IMR-90 (cell line): Measurements from ENCODE around the gene GNAZ. TPM values are rescaled to one million over a fixed set of nuclear protein-coding genes. Genes with fewer than 3 reads are reported as not detected.

Experiments
- ATAC-seq: fragments of 200-7000 bp; cut with Tn5 transposase; 2 replicates; pipeline ENCODE4 v1.9.1; 2020; ENCODE audit warnings: low read depth, mild to moderate bottlenecking, moderate library complexity
- BruUV-seq: library from RNA; stranded (reverse); fragments of 400-500 nt; replicated peaks from 2 replicates; lab custom pipeline; 2021; lab: Mats Ljungman, UMichigan
- CTCF ChIA-PET: fragments of 300-600 bp; formaldehyde crosslinking; extraction: SDS; loops from one replicate; lab custom pipeline; 2021; ENCODE audit warnings: antibody characterized with exemption; lab: Yijun Ruan, JAX
- POLR2A ChIA-PET: fragments of 300-600 bp; sonication (Branson Sonifier 250); formaldehyde crosslinking; loops from one replicate; lab custom pipeline; 2022; ENCODE audit warnings: antibody characterized with exemption; ENCODE audit not compliant: unreplicated experiment; lab: Charles Lee
- DNase-seq: peaks from one replicate; pipeline ENCODE4 v3.0.0; 2013
- H2AFZ ChIP-seq: replicated peaks from 2 replicates; pipeline ENCODE3; 2013; ENCODE audit warnings: low read length, mild to moderate bottlenecking; ENCODE audit not compliant: poor library complexity
- H2AK5ac ChIP-seq: 2 replicates; pipeline ENCODE4 v1.6.1; 2013; ENCODE audit warnings: low read depth, low read length, inconsistent platforms
- H2AK9ac ChIP-seq: replicated peaks from 2 replicates; pipeline ENCODE3; 2013; ENCODE audit warnings: mild to moderate bottlenecking, low read depth, low read length, moderate library complexity; ENCODE audit not compliant: poor library complexity
- H2BK120ac ChIP-seq: 2 replicates; pipeline ENCODE4 v1.6.1; 2013; ENCODE audit warnings: low read depth, low read length, inconsistent platforms
- H2BK15ac ChIP-seq: 3 replicates; pipeline ENCODE4 v1.6.1; 2013; ENCODE audit warnings: low read depth, low read length, inconsistent platforms
- H2BK20ac ChIP-seq: 2 replicates; pipeline ENCODE4 v1.6.1; 2013; ENCODE audit warnings: low read depth, mild to moderate bottlenecking, inconsistent platforms, low read length, moderate library complexity
- H2BK5ac ChIP-seq: 2 replicates; pipeline ENCODE4 v1.6.1; 2013; ENCODE audit warnings: mild to moderate bottlenecking, low read depth, low read length, inconsistent platforms; ENCODE audit not compliant: poor library complexity, severe bottlenecking
- H3K14ac ChIP-seq: replicated peaks from 2 replicates; pipeline ENCODE4 v1.6.1; 2013; ENCODE audit warnings: low read depth, low read length, inconsistent platforms
- H3K18ac ChIP-seq: 2 replicates; pipeline ENCODE4 v1.6.1; 2013; ENCODE audit warnings: low read depth, low read length, control low read depth
- H3K23ac ChIP-seq: 2 replicates; pipeline ENCODE4 v1.6.1; 2013; ENCODE audit warnings: low read depth, low read length, inconsistent platforms
- H3K27ac ChIP-seq: 2 replicates; pipeline ENCODE4 v1.5.1; 2013; ENCODE audit warnings: mild to moderate bottlenecking, control low read depth, low read length; ENCODE audit not compliant: insufficient read depth
- H3K27me3 ChIP-seq: 2 replicates; pipeline ENCODE4 v1.6.1; 2013; ENCODE audit warnings: low read length; ENCODE audit not compliant: control insufficient read depth, insufficient read depth
- H3K36me3 ChIP-seq: 2 replicates; pipeline ENCODE4 v1.6.1; 2013; ENCODE audit warnings: low read length, mixed read lengths; ENCODE audit not compliant: control insufficient read depth, insufficient read depth
- H3K4ac ChIP-seq: 2 replicates; pipeline ENCODE4 v1.6.1; 2013; ENCODE audit warnings: low read depth, low read length, inconsistent platforms
- H3K4me1 ChIP-seq: 2 replicates; pipeline ENCODE4 v1.6.1; 2013; ENCODE audit warnings: low read length, mixed read lengths; ENCODE audit not compliant: control insufficient read depth, insufficient read depth
- H3K4me2 ChIP-seq: 2 replicates; pipeline ENCODE4 v1.6.1; 2013; ENCODE audit warnings: low read depth, mild to moderate bottlenecking, control low read depth, low read length, moderate library complexity
- H3K4me3 ChIP-seq: 2 replicates; pipeline ENCODE4 v1.5.1; 2013; ENCODE audit warnings: low read depth, mild to moderate bottlenecking, control low read depth, low read length, moderate library complexity; ENCODE audit not compliant: insufficient read depth
- H3K56ac ChIP-seq: 2 replicates; pipeline ENCODE4 v1.6.1; 2013; ENCODE audit warnings: low read length, inconsistent platforms; ENCODE audit not compliant: insufficient read depth; ENCODE audit errors: extremely low read depth
- H3K79me1 ChIP-seq, 2 experiments: 2 replicates each; pipeline ENCODE4 v1.6.1; 2013; ENCODE audit warnings: low read length in 2 of 2, inconsistent platforms in 1 of 2, low read depth in 1 of 2
- H3K9ac ChIP-seq: 2 replicates; pipeline ENCODE4 v1.6.1; 2013; ENCODE audit warnings: low read depth, low read length, control low read depth
- H3K9me1 ChIP-seq: 2 replicates; pipeline ENCODE4 v1.6.1; 2013; ENCODE audit warnings: low read length, inconsistent platforms; ENCODE audit not compliant: insufficient read depth
- H3K9me3 ChIP-seq: 2 replicates; pipeline ENCODE4 v1.6.1; 2013; ENCODE audit warnings: low read length; ENCODE audit not compliant: control insufficient read depth, insufficient read depth
- H4K20me1 ChIP-seq: 2 replicates; pipeline ENCODE4 v1.6.1; 2013; ENCODE audit warnings: low read length, inconsistent platforms; ENCODE audit not compliant: insufficient read depth
- H4K5ac ChIP-seq: 2 replicates; pipeline ENCODE4 v1.6.1; 2013; ENCODE audit warnings: mild to moderate bottlenecking, low read depth, low read length, control low read depth
- H4K8ac ChIP-seq, 2 experiments: 2 replicates each; pipeline ENCODE4 v1.6.1; 2013; ENCODE audit warnings: low read depth in 2 of 2, low read length in 2 of 2, control low read depth in 1 of 2, inconsistent platforms in 1 of 2
- H4K91ac ChIP-seq: 2 replicates; pipeline ENCODE4 v1.6.1; 2013; ENCODE audit warnings: low read depth, low read length, inconsistent platforms; ENCODE audit not compliant: insufficient read depth
- BHLHE40 ChIP-seq: fragments of 150-350 bp; IDR thresholded peaks from 2 replicates; pipeline ENCODE4 v1.6.1; 2016; ENCODE audit warnings: mild to moderate bottlenecking, low read depth, low read length
- CEBPB ChIP-seq: IDR thresholded peaks from 2 replicates; pipeline ENCODE4 v1.6.1; 2012; ENCODE audit warnings: low read depth, low read length, improper control_type of control experiment
- FOS ChIP-seq: fragments of 150-350 bp; IDR thresholded peaks from 2 replicates; pipeline ENCODE4 v1.6.1; 2016; ENCODE audit warnings: low read depth, low read length
- MAFK ChIP-seq: IDR thresholded peaks from 2 replicates; pipeline ENCODE4 v1.6.1; 2012; ENCODE audit warnings: low read depth, low read length, improper control_type of control experiment
- MAZ ChIP-seq: IDR thresholded peaks from 2 replicates; pipeline ENCODE4 v1.6.1; 2012; ENCODE audit warnings: low read depth, mild to moderate bottlenecking, low read length, improper control_type of control experiment, moderate library complexity, borderline replicate concordance
- MXI1 ChIP-seq: IDR thresholded peaks from 2 replicates; pipeline ENCODE4 v1.6.1; 2012; ENCODE audit warnings: low read depth, mild to moderate bottlenecking, low read length, moderate library complexity, borderline replicate concordance
- NFE2L2 ChIP-seq: fragments of 150-350 bp; IDR thresholded peaks from 2 replicates; pipeline ENCODE4 v1.6.1; 2016; ENCODE audit warnings: low read depth, mild to moderate bottlenecking, low read length
- RAD21 ChIP-seq: IDR thresholded peaks from 2 replicates; pipeline ENCODE4 v1.6.1; 2012; ENCODE audit warnings: low read length, improper control_type of control experiment
- RFX5 ChIP-seq: IDR thresholded peaks from 2 replicates; pipeline ENCODE4 v1.8.0; 2012; ENCODE audit warnings: low read depth, mild to moderate bottlenecking, low read length, moderate library complexity
- SMC3 ChIP-seq: fragments of 150-350 bp; IDR thresholded peaks from 2 replicates; pipeline ENCODE4 v1.6.1; 2016; ENCODE audit warnings: low read depth, mild to moderate bottlenecking, antibody characterized with exemption, low read length, moderate library complexity
- WGBS, 2 experiments: methylation state at CpG; one replicate each; pipeline versions ENCODE4 v1.1.5 to v1.1.7; 2013; ENCODE audit warnings: missing lambda C conversion rate in 2 of 2; ENCODE audit not compliant: insufficient read length in 1 of 2; ENCODE audit errors: extremely low coverage in 2 of 2; 5-methylcytosine and 5-hydroxymethylcytosine counted together
- dilution Hi-C: fragments of 300-500 bp; cut with HindIII; formaldehyde crosslinking; loops from one replicate; pipeline ENCODE4 v1.14.3; 2018; ENCODE audit warnings: low sequenced_read_pairs; ENCODE audit not compliant: unreplicated experiment
- in situ Hi-C: fragments of 300-500 bp; cut with MboI; formaldehyde crosslinking; loops from 3 replicates; pipeline ENCODE4 v1.14.3; 2019; ENCODE audit warnings: low sequenced_read_pairs, inconsistent platforms, mixed read lengths
- intact Hi-C: fragments of 100-400 bp; cut with micrococcal nuclease; formaldehyde crosslinking; loops from 2 replicates; pipeline ENCODE4 v1.10.0; 2022
- polyA plus RNA-seq, 3 experiments: library from polyadenylated mRNA; depleted of rRNA; stranded (reverse); fragments of >200 nt; gene quantifications; 2 replicates each; pipeline ENCODE4 v1.2.3, GENCODE V29; 2012; ENCODE audit warnings: low replicate concordance in 1 of 3
- total RNA-seq: library from RNA; depleted of rRNA; stranded (reverse); fragments of >200 nt; gene quantifications from 2 replicates; pipeline ENCODE4 v1.2.3, GENCODE V29; 2012
- TF ChIP-seq, protein P1 (sequence below): fragments of 150-350 bp; IDR thresholded peaks from 2 replicates; pipeline ENCODE4 v1.6.1; 2017; ENCODE audit warnings: mild to moderate bottlenecking, antibody characterized with exemption, low read length, low read depth
- TF ChIP-seq, protein P2 (sequence below): fragments of 150-350 bp; IDR thresholded peaks from 2 replicates; pipeline ENCODE4 v1.6.1; 2016; ENCODE audit warnings: low read depth, mild to moderate bottlenecking, low read length, moderate library complexity, borderline replicate concordance
- TF ChIP-seq, protein P3 (sequence below): conservative IDR thresholded peaks from 2 replicates; pipeline ENCODE4 v1.5.1; 2012; ENCODE audit warnings: mild to moderate bottlenecking, low read depth, low read length, improper control_type of control experiment

Gene GNAZ
- total and polyA plus RNA-seq, 2 of the 4 experiments (the other 2 are of a cell fraction), result 1.5 to 2.5 TPM

DNA sequence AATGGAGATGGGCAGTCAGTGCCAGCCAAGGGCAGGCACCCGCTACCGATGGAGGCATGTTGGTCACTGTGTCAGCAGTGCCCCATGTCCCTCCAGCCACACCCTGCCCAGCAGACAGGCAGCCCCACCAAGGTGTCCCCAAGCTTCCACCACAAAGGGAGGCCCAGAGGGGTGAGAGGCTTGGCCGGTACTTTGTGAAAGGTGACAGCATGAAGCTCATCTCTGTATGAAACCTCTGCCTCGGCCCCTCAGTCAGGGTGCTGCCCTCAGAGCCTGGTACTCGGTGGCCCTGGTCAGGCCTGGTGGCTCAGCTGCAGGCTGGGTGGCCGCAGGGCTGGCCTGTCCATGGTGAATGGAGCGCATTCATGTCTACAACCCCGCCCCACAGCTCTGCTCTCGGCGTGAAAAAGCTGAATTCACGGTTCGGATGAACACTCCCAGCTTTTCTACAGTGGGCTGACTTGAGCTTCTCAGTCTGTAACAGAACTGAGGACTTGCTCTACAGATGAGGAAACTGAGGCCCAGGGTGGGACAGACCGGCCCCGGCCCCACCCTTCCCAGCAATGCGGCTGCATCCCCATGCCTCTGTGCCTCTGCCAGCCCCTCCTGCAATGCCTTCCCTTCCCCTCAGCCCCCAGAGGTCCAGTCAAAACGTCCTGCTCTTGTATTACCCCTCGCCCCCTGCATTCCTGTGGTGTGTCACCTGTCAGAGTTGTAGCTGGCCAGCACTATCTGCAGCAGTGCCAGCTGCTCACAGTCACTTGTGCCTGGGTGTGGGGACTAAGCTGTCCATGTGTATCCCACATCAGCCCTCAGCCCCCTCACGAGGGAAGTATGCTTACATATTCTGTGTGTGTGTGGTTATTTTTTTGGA, 43.8 kb downstream of the GNAZ start (continued):
- no peak for TF ChIP-seq MAZ

DNA sequence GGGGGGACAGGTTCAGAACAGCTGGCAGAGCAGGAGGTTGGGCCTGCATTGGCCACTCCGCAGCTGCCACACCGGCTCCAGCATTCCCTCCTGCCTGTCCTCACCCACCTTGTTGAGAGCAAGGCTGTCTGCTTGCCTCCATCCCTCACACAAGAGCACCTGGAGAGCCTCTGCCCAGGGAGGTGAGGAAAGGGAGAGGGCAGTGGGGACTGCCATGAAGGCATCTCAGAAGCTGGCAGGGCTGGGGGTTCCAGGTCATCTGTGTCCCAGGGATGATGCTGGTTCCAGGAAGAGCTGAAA, 44.4 kb downstream of the GNAZ start:
- Histone ChIP-seq H4K91ac (no peak overlapping the region), H3K14ac (no peak overlapping the region), H2AK9ac (no peak overlapping the region), H3K4me1 (no peaks in the 10 kb centered on the region), H3K56ac (no peak overlapping the region), H3K9me1 (no peaks in the 10 kb centered on the region), H3K36me3 (no peaks in the 10 kb centered on the region), H2BK20ac (no peak overlapping the region), H2BK5ac (no peak overlapping the region), H4K20me1 (no peaks in the 10 kb centered on the region; the same call in 1 of the 2 replicates), H2AK5ac (no peak overlapping the region), H2BK15ac (no peak overlapping the region), H2BK120ac (no peak overlapping the region), H3K9ac (no peak overlapping the region), H3K4me2 (no peak overlapping the region), H3K9me3 (no peaks in the 10 kb centered on the region), H3K4ac (no peak overlapping the region), H3K27me3 (peaks cover 6% of the 10 kb centered on the region; the same call in 1 of the 2 replicates), H2AFZ (no peak overlapping the region), H4K8ac (no peak overlapping the region), H3K4me3 (no peak overlapping the region), H3K79me1 (no peaks in the 10 kb centered on the region), H4K5ac (no peak overlapping the region), H3K23ac (no peak overlapping the region), H3K27ac (no peak overlapping the region), H3K18ac (no peak overlapping the region)
- intact Hi-C loops, result no loop called here
- ChIA-PET POLR2A (no interaction called here), CTCF (no interaction called here)
- dilution Hi-C loops, result no loop called here
- ATAC-seq (no peak), DNase-seq (no peak)
- in situ Hi-C loops, result no loop called here
- BruUV-seq, result no TSS peak
- no CpG with 5 or more reads among the region's 2 CpGs for WGBS, 2 experiments
- TF ChIP-seq MXI1 (no peak), RFX5 (no peak), SMC3 (no peak), RAD21 (no peak), MAFK (no peak), FOS (no peak), MAZ (no peak), NFE2L2 (no peak), BHLHE40 (no peak), CEBPB (no peak)
- TF ChIP-seq, protein P1, sequence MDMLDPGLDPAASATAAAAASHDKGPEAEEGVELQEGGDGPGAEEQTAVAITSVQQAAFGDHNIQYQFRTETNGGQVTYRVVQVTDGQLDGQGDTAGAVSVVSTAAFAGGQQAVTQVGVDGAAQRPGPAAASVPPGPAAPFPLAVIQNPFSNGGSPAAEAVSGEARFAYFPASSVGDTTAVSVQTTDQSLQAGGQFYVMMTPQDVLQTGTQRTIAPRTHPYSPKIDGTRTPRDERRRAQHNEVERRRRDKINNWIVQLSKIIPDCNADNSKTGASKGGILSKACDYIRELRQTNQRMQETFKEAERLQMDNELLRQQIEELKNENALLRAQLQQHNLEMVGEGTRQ, result no peak
- TF ChIP-seq, protein P2, sequence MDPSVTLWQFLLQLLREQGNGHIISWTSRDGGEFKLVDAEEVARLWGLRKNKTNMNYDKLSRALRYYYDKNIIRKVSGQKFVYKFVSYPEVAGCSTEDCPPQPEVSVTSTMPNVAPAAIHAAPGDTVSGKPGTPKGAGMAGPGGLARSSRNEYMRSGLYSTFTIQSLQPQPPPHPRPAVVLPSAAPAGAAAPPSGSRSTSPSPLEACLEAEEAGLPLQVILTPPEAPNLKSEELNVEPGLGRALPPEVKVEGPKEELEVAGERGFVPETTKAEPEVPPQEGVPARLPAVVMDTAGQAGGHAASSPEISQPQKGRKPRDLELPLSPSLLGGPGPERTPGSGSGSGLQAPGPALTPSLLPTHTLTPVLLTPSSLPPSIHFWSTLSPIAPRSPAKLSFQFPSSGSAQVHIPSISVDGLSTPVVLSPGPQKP, result no peak
- TF ChIP-seq, protein P3, sequence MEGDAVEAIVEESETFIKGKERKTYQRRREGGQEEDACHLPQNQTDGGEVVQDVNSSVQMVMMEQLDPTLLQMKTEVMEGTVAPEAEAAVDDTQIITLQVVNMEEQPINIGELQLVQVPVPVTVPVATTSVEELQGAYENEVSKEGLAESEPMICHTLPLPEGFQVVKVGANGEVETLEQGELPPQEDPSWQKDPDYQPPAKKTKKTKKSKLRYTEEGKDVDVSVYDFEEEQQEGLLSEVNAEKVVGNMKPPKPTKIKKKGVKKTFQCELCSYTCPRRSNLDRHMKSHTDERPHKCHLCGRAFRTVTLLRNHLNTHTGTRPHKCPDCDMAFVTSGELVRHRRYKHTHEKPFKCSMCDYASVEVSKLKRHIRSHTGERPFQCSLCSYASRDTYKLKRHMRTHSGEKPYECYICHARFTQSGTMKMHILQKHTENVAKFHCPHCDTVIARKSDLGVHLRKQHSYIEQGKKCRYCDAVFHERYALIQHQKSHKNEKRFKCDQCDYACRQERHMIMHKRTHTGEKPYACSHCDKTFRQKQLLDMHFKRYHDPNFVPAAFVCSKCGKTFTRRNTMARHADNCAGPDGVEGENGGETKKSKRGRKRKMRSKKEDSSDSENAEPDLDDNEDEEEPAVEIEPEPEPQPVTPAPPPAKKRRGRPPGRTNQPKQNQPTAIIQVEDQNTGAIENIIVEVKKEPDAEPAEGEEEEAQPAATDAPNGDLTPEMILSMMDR, result no peak
